ENCODE results near the gene GPALPP1. TPM values are rescaled to one million over a fixed set of nuclear protein-coding genes. Genes with fewer than 3 reads are reported as not detected.
"Not testable (repeated sequence)": the region's sequence is repeated elsewhere in the genome, so short reads cannot be mapped to it uniquely, and the experiment has no call there.

The GPALPP1 gene, protein sequence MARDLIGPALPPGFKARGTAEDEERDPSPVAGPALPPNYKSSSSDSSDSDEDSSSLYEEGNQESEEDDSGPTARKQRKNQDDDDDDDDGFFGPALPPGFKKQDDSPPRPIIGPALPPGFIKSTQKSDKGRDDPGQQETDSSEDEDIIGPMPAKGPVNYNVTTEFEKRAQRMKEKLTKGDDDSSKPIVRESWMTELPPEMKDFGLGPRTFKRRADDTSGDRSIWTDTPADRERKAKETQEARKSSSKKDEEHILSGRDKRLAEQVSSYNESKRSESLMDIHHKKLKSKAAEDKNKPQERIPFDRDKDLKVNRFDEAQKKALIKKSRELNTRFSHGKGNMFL
- total RNA-seq (2021) (36.4 and 42.2 TPM in 2 replicates), Bru-seq, nascent RNA (percentile 79 among the genes with signal in this experiment), BruChase-seq, experiment 1, labeled RNA remaining after a 2-hour chase (percentile 80 among the genes with signal in this experiment), BruChase-seq, experiment 2, labeled RNA remaining after a 6-hour chase (percentile 68 among the genes with signal in this experiment)
- long read RNA-seq, transcript GPALPP1-203 (8 exons, 1,393 nt), result major isoform, 9 of 19 reads
- long read RNA-seq, partial matches to known transcripts, result 6 of 19 reads
- long read RNA-seq, other reads (novel, unspliced or antisense), result 4 of 19 reads

DNA sequence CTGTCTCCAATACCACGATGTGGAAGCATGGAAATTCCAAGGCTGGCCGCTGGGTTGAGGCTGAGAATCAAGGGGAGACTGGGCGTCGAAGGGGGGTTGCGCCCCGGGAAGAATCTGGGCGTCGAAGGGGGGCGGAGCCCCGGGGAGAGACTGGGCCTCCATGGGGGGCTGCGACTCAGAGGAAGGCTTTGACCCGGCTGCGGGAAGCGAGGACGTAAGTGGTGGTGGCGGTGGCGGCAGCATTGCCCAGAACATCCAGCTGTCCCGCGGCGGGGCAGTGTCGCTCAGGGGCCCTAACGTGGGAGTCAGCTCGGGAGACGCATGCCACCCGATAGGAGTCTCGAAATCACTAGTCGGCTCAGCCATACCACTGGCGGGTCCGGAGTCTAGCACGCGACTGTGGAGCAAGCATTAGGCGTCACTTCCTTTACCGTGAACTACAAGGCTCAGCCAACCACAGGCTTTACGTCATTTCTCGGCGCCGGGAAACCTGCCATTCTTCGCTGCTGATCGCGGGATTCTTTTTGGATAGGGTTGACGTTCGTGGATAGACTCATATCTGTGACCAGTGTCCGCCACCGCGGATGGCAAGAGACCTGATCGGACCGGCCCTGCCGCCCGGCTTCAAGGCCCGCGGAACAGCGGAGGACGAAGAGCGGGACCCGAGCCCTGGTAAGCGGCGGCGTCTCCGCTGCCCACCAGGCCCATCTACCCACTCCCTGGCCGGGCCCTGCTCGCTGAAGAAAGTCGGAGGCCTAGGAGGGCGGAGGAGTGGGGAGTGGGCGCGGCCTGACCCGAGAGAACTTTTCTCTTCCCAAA is at the start of gene GPALPP1, which contains the start of gene NUFIP1:
Gene GPALPP1, plus strand, starts transcription at position 468 of the 819 bp plus-strand sequence. Its CDS starts 117 bp downstream, at position 585.
Gene NUFIP1, minus strand, starts transcription at position 401 of the 819 bp plus-strand sequence. Its CDS starts 35 bp downstream, at position 366.
- BruUV-seq (replicated peaks), result no TSS peak
- H2AFZ ChIP-seq, result peak within 1 kb of the TSS; percentile 88
- DNase-seq, result peak; percentile 84 to 92
- no peaks in the 10 kb centered on the region for H3K9me3 ChIP-seq (ENCODE audit: insufficient read depth, low read depth)
- H3K4me3 ChIP-seq, result peak within 1 kb of the TSS; percentile 97
- H3K36me3 ChIP-seq (ENCODE audit: low read depth), result peaks cover 15% of the 10 kb centered on the region; the same call in 1 of the 2 replicates
- no peaks in the 10 kb centered on the region for H3K9me2 ChIP-seq (ENCODE audit: insufficient read depth)
- CTCF ChIA-PET, result no interaction called here
- peaks cover 95% of the 10 kb centered on the region for H3K79me2 ChIP-seq (ENCODE audit: low read depth)
- intact Hi-C loops (cut with micrococcal nuclease; ENCODE audit: unreplicated experiment), result loop anchor here (5.0 kb wide), 1 partner anchor 318 kb away; no protein-coding TSS in a partner anchor
- POLR2A ChIA-PET (ENCODE audit: unreplicated experiment), result no interaction called here
- H4K20me1 ChIP-seq (ENCODE audit: insufficient read depth), result peaks cover 18% of the 10 kb centered on the region; the same call in 1 of the 2 replicates
- peaks cover 5% of the 10 kb centered on the region; the same call in 1 of the 2 replicates for H3F3A ChIP-seq (ENCODE audit: insufficient read depth, low read depth)
- no peaks in the 10 kb centered on the region for H3K27me3 ChIP-seq (ENCODE audit: insufficient read depth, low read depth)
- H3K4me1 ChIP-seq (replicated peaks; ENCODE audit: insufficient read depth), result peaks cover 18% of the 10 kb centered on the region
- peak within 1 kb of the TSS; percentile 92 for H3K4me2 ChIP-seq
- TF ChIP-seq, protein P1, sequence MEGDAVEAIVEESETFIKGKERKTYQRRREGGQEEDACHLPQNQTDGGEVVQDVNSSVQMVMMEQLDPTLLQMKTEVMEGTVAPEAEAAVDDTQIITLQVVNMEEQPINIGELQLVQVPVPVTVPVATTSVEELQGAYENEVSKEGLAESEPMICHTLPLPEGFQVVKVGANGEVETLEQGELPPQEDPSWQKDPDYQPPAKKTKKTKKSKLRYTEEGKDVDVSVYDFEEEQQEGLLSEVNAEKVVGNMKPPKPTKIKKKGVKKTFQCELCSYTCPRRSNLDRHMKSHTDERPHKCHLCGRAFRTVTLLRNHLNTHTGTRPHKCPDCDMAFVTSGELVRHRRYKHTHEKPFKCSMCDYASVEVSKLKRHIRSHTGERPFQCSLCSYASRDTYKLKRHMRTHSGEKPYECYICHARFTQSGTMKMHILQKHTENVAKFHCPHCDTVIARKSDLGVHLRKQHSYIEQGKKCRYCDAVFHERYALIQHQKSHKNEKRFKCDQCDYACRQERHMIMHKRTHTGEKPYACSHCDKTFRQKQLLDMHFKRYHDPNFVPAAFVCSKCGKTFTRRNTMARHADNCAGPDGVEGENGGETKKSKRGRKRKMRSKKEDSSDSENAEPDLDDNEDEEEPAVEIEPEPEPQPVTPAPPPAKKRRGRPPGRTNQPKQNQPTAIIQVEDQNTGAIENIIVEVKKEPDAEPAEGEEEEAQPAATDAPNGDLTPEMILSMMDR (conservative IDR thresholded peaks at IDR 0.05), result peak; percentile 32; the same call in 1 of the 2 replicates
- no peak for TF ChIP-seq EZH2 (IDR thresholded peaks at IDR 0.05; ENCODE audit: low read depth)
- peak within 1 kb of the TSS; percentile 73 for H3K27ac ChIP-seq

DNA sequence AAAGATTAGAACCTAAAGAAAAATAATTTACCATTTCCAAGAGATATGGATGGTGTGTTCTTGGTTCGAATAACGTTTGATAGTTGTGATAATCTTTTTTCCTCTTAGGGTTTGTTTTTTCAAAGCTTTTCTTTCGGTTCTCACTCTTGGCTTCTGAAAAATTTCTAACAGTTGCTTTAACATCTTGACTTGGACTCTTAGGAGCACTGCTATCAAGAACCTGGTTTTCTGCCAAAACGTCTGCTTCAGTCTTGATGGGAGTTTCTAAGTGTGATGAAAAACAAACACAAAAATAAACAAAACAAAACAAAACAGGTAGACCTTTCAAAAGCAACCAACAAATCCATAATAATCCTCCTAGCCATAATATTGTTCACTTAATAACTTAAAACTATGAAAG is 45.9 kb upstream of the GPALPP1 start:
- H4K20me1 ChIP-seq (ENCODE audit: insufficient read depth); H3K27me3 ChIP-seq (ENCODE audit: insufficient read depth, low read depth); H3K27ac ChIP-seq; POLR2A ChIA-PET (ENCODE audit: unreplicated experiment); H3K9me2 ChIP-seq (ENCODE audit: insufficient read depth); H3K79me2 ChIP-seq (ENCODE audit: low read depth); H3K4me2 ChIP-seq; H3K4me3 ChIP-seq; DNase-seq; H3F3A ChIP-seq (ENCODE audit: insufficient read depth, low read depth); H2AFZ ChIP-seq; BruUV-seq (replicated peaks); CTCF ChIA-PET; H3K9me3 ChIP-seq (ENCODE audit: insufficient read depth, low read depth); H3K4me1 ChIP-seq (replicated peaks; ENCODE audit: insufficient read depth); intact Hi-C loops (cut with micrococcal nuclease; ENCODE audit: unreplicated experiment): not testable (repeated sequence)
- H3K36me3 ChIP-seq (ENCODE audit: low read depth), result peaks cover 20% of the 10 kb centered on the region

DNA sequence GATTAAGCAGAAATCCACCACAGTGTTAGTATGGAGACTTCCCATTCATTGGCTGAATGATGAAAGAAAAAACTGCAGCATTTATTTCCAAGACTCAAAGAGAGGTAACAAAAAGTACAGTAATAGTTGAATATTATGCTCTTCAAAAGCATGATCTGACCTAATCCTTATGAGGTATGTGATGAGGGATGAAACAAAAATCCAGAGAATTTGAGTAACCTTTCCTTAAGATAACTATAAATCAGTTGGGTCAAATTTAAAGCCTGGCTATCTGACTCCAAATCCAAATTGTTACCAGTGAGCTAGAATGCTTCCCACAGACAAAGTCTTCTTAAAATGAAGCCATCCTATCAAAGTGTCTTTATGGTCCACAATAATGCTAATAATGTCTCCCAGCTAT is 38.2 kb upstream of the GPALPP1 start:
- intact Hi-C loops (cut with micrococcal nuclease; ENCODE audit: unreplicated experiment), result no loop called here
- H3K4me2 ChIP-seq, result no peak overlapping the region
- BruUV-seq (replicated peaks), result no TSS peak

More for the DNA sequence above, 38.2 kb upstream of the GPALPP1 start:
- Histone ChIP-seq H3K79me2 (ENCODE audit: low read depth) (no peaks in the 10 kb centered on the region), H3K4me1 (replicated peaks; ENCODE audit: insufficient read depth) (no peaks in the 10 kb centered on the region), H3K9me3 (ENCODE audit: insufficient read depth, low read depth) (no peaks in the 10 kb centered on the region), H3K36me3 (ENCODE audit: low read depth) (peaks cover 7% of the 10 kb centered on the region; the same call in 1 of the 2 replicates), H3K9me2 (ENCODE audit: insufficient read depth) (no peaks in the 10 kb centered on the region), H3K27me3 (ENCODE audit: insufficient read depth, low read depth) (no peaks in the 10 kb centered on the region), H3K27ac (no peak overlapping the region), H2AFZ (no peak overlapping the region), H3K4me3 (no peak overlapping the region), H3F3A (ENCODE audit: insufficient read depth, low read depth) (no peaks in the 10 kb centered on the region), H4K20me1 (ENCODE audit: insufficient read depth) (no peaks in the 10 kb centered on the region)
- POLR2A ChIA-PET (ENCODE audit: unreplicated experiment), result no interaction called here
- no peak for DNase-seq
- TF ChIP-seq, protein P1 (conservative IDR thresholded peaks at IDR 0.05), result no peak
- no peak for TF ChIP-seq EZH2 (IDR thresholded peaks at IDR 0.05; ENCODE audit: low read depth)
- CTCF ChIA-PET, result interaction anchor here (0.6 kb wide), 1 partner anchor 340 kb away, joined by 3 read pairs; no protein-coding TSS in a partner anchor

All from PC-9 (cell line).